NCI-H2227 (cell line): ENCODE measurements around the gene HBM.
A peak's percentile ranks its signal among the peaks of the same experiment; 100 is the strongest.
"Not testable (repeated sequence)": the region's sequence is repeated elsewhere in the genome, so short reads cannot be mapped to it uniquely, and the experiment has no call there.

ENCODE experiments used
- DNase-seq: peaks from one replicate; lab custom pipeline; 2025; ENCODE audit not compliant: unreplicated experiment; lab: John Stamatoyannopoulos, UW

The HBM gene, protein sequence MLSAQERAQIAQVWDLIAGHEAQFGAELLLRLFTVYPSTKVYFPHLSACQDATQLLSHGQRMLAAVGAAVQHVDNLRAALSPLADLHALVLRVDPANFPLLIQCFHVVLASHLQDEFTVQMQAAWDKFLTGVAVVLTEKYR

DNA sequence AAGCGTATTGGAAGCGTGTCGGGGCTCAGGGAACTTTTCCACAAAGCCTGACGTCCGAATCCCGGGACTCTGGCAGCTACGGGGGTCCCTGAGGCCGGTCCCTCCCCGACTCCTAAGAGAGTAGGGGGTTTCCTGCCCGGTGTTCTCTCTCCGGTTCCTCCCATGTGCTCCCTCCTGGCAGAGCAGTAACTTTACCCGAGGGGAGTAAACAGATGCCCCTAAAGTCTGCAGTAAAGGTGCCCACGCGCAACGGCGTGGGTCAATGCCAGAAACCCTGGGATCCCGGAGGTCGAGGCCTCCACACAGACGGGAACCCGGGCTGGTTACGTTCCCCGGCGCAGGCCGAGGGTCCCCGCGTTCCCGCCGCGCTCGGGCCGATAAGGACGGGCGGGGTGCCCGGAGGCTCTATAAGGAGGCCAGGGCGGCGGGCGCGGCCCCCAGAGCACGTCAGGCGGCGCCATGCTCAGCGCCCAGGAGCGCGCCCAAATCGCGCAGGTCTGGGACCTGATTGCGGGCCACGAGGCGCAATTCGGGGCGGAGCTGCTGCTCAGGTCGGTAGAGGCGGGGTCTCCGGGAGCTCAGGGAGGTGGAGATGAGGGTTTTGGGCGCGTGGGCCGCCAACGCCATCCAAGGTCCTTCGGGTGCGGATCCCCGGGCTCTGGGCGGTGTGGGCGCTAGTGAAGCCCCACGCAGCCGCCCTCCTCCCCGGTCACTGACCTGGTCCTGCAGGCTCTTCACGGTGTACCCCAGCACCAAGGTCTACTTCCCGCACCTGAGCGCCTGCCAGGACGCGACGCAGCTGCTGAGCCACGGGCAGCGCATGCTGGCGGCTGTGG lies at the start of gene HBM:
TSS of gene HBM (plus strand) at position 440 of the 836 bp plus-strand sequence. CDS start at position 460, 20 bp downstream.
- DNase-seq: no peak

DNA sequence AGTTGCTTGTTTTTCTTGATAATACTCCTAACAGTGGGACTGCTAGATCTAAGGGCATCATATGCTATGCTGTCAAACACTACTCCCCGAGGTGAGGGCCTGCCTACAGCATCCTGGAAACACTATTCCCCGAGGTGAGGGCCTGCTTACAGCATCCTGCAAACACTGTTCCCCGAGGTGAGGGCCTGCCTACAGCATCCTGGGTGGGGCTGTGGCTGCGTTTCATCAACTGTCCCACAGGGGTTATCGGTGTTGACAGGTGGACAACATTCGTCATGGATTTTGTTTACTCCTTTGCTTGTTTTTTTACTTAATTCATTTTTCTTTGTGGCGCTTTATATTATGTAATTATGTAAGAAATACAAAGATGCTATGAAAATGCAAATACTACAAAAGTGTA lies 49.8 kb upstream of the HBM start:
- DNase-seq: no peak

GRCh38 chr16:117379-118365 lies 48.1 kb upstream of the HBM start:
- peak; percentile 62 for DNase-seq

DNA sequence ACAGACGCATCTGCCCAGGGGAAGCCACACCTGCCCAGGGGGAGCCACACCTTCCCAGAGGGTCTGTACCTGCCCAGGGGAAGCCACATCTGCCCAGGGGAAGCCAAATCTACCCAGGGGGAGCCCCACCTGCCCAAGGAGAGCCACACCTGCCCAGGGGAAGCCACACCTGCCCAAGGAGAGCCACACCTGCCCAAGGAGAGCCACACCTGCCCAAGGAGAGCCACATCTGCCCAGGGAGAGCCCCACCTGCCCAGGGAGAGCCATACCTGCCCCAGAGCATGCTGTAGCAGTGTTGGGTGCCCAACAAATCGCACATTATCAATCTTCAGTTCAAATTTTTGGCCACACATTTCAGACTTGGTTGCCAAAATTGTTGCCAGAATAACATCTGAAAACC lies 46.9 kb upstream of the HBM start:
- no peak for DNase-seq

DNA sequence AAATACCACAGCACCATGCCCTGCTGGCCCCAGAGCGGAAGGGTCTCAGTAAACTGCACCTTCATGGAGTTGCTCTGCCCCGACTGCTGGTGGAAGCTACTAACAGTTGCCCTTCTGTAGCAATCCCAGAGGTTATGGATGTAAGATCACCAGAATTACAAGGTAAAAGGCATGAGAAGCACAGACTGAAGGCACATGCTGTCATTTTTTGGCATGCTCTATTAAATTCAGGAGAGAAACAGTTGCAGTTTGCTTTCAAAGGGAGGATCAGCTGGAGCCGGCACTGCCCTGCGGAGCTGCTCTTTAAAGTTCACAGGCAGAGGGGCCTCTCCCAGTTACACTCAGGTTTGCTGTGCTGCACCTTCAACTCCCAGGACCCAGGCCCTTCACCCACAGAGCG lies 46.5 kb upstream of the HBM start:
- DNase-seq: no peak

- DNase-seq: no peak
Measured at GRCh38 chr16:119835-120491, 45.8 kb upstream of the HBM start.

DNA sequence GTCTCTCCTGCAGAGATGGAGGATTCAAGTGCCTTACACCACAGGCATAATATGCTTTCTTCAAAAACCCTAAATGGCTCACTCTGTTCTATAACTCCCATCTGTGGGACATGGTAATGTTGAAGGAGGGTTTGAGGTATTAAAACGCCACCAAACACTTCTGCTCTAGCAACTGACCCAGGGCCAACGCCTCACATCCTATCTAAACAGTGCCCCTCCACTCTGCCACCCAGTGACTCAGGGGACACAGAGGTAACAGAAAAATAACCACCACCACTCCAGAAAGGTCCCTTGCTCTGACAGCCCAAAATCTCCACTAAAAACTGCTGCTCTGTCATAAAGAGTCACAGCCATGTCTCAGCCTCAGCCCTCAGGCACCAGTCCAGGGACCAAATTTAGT lies 45.0 kb upstream of the HBM start:
- DNase-seq: no peak

- no peak for DNase-seq
Measured at GRCh38 chr16:122361-122760, 43.4 kb upstream of the HBM start.

DNA sequence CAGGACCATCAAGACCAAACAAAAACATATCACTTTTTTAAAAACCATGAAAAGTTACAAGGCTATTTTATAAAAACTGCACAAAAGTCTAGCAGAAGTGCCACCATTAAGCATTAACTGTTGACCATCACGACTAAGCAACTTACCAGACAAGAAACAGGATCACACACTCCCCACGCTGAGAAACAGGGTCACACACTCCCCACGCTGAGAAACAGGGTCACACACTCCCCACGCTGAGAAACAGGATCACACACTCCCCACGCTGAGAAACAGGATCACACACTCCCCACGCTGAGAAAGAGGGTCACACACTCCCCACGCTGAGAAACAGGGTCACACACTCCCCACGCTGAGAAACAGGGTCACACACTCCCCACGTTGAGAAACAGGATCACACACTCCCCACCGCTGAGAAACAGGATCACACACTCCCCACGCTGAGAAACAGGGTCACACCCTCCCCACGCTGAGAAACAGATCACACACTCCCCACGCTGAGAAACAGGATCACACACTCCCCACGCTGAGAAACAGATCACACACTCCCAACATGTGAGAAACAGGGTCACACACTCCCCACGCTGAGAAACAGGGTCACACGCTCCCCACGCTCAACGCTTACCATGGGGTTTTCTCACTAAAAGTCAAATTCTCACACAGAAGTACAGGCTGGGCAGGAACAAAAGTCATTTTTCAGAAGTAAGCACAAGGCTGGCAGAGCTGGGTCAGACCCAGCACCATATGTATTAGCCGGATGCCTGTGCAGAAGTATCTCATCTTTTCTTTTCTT lies 42.0 kb upstream of the HBM start:
- not testable (repeated sequence) for DNase-seq

DNA sequence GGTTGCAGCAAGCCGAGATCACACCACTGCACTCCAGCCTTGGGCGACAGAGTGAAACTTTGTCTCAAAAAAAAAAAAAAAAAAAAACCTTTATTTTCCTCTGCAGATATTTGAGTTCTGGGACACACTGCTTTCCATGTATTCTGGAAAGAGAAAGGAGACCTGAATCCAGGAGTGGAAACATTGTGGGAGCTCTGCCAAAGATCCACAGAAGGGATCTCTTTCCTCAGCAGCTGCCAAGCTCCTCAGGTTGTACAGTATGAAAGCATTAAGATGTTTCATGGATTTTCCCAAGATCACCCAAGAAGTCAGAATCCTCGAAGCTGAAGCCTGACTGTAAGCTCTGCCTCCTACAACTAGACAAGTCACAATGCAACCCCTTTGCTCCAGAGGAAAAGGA lies 40.8 kb upstream of the HBM start:
- no peak for DNase-seq

DNA sequence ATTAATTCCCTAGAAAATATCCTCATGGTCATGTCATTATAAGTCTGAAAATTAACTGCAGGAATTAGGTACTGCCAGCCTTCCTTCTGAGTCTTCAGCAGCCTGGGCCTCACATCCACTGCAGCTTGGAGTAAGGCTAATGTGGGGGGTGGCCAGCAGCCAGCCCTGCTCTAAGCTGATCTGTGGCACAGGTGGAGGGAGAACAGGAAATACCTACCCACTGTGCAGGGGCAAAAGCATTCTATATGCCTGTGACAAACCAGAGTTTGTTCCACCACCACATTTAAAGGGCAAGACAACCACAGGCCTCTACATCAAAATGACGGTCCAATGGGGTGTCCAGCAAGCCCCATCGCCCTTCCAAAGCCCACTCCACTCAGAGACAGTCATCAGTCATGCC lies 36.7 kb upstream of the HBM start:
- DNase-seq: no peak

DNA sequence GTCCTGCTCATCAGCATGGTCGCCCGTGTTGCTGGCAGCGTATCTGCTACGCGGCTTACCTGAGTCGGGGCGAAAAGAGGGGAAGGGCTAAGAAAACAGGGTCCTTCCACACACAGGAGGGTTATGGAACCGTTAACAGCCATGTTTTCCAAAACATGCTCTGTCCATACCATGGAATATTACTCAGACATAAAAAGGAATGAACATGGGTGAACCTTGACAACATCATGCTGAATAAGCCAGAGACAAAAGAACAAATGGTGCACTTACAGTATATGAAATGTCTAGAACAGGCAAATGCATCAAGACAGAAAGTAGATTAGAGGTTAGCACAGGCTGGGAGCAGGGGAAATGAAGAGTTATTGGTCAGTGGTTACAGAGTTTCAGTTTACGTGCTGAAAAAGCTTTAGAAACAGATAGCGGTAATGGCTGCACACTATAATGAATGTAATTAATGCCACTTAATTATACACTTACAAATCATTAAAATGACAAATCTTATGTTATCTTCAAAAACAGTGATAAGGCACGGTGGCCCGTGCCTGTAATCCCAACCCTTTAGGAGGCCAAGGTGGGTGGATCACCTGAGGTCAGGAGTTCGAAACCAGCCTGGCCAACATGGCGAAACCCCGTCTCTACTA lies 35.1 kb upstream of the HBM start:
- DNase-seq: no peak

DNA sequence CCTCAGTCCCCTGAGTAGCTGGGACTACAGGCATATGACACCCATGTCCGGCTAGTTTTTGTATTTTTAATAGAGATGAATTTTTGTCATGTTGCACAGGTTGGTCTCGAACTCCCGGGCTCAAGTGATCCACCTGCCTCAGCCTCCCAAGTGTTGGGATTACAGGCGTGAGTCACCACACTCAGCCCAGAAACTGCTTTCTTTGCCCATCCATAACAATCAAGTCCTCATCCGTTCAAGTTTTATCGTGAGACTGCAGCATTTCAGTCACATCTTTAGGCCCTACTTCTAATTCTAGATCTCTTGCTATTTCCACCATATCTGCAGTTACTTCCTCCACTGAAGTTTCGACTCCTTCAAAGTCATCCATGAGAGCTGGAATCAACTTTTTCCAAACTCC lies 33.7 kb upstream of the HBM start:
- DNase-seq: no peak

DNA sequence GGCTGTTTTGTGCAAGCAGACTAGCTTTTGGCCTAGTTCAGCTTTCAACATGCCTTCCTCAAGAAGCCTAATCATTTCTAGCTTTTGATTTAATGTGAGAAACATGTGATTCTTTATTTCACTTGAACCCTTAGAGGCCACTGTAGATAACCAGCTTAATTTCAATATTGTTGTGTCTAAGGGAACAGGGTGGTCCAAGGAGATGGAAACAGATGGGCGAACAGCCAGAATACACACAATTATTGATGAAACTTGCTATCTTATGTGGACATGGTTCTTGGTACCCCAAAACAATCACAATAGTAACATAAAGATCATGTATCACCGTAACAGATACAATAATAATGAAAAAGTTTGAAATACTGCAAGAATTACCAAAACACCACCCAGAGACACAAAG lies 32.1 kb upstream of the HBM start:
- no peak for DNase-seq

DNA sequence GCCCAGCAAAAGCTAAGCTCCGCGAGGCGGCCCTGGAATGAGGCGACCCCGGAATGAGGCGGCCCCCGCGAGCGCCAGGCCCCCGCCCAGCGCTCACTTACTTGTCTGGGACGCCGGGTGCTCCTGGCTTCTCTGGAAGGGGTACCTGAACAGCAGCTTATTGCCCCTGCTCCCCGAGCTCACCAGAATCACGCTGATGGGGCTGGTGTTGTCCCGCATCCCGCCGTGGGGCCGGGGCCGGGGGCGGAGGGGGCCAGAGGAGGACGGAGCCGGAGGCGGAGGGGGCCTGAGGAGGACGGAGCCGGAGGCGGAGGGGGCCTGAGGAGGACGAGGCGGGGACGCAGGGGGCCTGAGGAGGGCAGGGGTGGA lies 27.7 kb upstream of the HBM start:
- peak; percentile 26 for DNase-seq

DNA sequence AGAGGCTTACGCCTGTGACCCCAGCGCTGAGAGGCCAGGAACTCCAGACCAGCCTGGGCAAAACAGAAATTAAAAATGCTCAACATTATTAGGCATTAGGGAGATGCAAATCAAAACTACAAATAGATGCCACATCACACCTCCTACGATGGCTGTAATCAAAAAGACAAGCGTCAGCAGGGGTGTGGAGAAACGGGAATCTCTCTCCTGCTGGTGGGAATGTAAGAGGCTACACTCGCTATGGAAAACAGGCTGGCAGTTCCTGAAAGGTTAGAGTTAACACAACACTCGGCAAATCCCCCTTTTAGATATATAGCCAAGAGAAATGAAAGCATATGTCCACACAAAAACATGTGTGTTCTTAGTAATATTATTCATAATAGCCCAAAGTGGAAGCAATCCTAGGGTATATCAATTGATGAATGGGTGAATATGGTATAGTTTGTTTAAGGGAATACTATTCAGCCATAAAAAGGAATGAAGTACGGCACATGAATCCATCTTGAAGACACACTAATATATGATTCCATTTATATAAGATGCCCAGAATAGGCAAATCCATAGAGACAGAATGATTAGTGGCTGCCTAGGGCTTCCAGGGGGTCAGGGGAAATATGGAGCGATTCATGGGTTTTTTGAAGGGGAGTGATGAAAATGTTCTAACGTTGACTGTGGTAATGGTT lies 25.5 kb upstream of the HBM start:
- no peak for DNase-seq

DNA sequence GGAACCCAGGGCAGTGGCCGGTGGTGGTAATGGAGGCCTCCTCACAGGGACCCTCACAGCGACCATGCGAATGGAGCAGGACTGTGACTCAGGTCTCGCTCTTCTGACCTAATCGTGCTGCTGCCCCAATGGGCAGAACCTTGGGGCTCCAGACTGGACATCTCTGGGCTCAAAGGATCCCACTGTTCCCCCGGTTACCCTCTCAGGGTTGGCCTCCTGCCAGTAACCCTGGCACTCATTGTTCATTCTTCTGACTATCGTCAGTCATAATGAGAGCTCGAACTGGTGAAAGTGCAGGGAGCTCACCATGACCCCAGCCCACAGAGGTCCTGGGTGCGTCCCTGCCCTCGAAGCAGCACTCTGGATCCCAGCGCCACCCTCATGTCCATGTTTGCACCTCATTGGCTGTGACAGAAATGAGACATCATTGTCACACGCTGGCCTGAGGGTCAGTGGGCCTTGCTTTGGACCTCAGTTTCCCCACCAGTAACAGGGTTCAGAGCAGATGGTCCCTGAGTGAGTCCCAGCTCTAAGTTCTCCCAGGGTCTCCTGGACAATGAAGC lies 23.3 kb upstream of the HBM start:
- no peak for DNase-seq

DNA sequence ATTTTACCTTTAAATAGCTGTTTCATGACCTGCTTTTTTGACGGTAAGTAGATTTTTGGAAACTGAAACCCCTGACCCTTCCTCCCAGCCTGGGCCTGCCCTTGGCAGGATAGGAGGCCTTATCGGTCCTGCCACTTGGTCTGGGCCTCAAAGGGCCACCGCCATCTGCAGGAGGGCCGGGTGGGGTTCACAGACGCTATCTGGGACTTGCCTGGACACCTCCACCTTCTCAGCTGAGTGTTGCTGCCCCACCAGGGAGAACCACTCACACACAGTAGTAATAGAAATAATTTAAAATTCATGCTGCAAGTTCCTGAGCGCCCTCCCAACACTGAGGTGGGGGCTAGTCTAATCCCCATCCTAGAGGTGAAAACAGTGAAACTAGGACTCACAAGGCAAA lies 22.7 kb upstream of the HBM start:
- no peak for DNase-seq

DNA sequence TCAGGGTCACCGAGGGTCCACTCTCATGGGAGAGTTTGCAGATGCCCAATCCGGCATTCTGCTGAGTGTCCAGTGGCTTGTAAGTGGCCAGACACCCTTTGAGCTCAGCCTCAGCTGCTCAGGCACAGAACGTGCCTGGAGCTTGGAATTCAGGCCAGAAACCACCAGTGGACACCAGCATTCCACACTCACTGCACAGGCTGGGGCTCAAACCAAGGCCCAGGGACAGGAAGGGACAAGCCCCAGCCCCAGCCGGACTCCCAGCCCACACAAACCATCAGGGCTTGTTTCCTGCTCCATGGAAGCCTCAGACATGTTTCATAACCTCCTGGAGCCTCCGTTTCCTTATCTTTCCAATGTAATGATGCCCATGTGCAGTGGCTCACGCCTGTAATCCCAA lies 22.3 kb upstream of the HBM start:
- no peak for DNase-seq
